PFSK-1 (cell line): ENCODE measurements around the gene TOX2.

Experiments
- SIN3A ChIP-seq: IDR thresholded peaks from 2 replicates; pipeline ENCODE4 v1.6.1; 2012; ENCODE audit warnings: mild to moderate bottlenecking, low read length, moderate library complexity, borderline replicate concordance; ENCODE audit not compliant: insufficient read depth
- TAF1 ChIP-seq: IDR thresholded peaks from 2 replicates; pipeline ENCODE4 v1.6.1; 2012; ENCODE audit warnings: low read length, control low read depth, borderline replicate concordance; ENCODE audit not compliant: insufficient read depth

- TF ChIP-seq SIN3A (no peak), TAF1 (no peak)
These were observed 14.2 kb upstream of the TOX2 start for GRCh38 chr20:43900496-43900895.
